Effector CD8-positive, alpha-beta T cell (primary cell): Measurements from ENCODE around the gene GADD45GIP1.

Experiments used
- DNase-seq: peaks from one replicate; lab custom pipeline; 2025; lab: John Stamatoyannopoulos, UW

GADD45GIP1 gene

DNA sequence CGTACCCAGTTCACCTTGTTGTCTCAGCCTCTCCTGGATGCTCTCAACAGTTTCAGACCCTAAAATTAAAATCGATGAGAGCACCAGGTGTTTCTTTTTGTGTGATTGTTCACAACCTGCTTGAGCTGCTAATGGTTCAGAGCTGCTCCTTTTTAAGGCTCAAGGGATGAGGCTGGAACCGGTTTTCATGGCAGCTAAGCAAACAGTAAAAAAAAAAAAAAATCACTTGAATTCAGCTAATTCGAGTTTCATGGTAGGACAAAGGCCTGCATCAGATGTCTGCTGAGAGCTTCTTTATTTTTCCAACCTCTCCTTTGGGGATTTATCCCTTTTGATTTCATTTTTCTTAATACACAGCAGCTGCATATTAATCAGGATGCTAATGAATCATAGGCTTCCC lies 44.5 kb downstream of the GADD45GIP1 start:
- no peak for DNase-seq

- DNase-seq, result no peak
Measured at GRCh38 chr19:12907166-12907565, 49.9 kb downstream of the GADD45GIP1 start.
